Sciatic nerve (tissue), 2 donors: ENCODE results near the gene TEAD2. TPM values are rescaled to one million over a fixed set of nuclear protein-coding genes. Genes with fewer than 3 reads are reported as not detected.
"Not testable (repeated sequence)": the region's sequence is repeated elsewhere in the genome, so short reads cannot be mapped to it uniquely, and the experiment has no call there.

Source experiments
- ATAC-seq: fragments of 200-7000 bp; cut with Tn5 transposase; one replicate; pipeline ENCODE4 v1.9.1; 2020; ENCODE audit warnings: mild to moderate bottlenecking, moderate library complexity
- DNase-seq: peaks from one replicate; pipeline ENCODE4 v3.0.0-alpha.2; 2020; ENCODE audit warnings: low spot score
- intact Hi-C: fragments of 100-400 bp; cut with DNase I; formaldehyde crosslinking; loops from one replicate; pipeline ENCODE4 v1.14.2; 2022
- total RNA-seq: library from RNA; stranded (reverse); fragmentation: NEBNext Ultra II Directional; extraction: Animal tissue kit (Norgen Biotek cat#: 25700); gene quantifications from one replicate; pipeline ENCODE4 v1.2.1, GENCODE V29; 2021
- donor health status: DM: no; HTN: no; CAD: no.
- donor health status: DM: no; HTN: no; CAD: no.

TEAD2 gene
- total RNA-seq, 1 donor from 2014 or later: 33.0 TPM

DNA sequence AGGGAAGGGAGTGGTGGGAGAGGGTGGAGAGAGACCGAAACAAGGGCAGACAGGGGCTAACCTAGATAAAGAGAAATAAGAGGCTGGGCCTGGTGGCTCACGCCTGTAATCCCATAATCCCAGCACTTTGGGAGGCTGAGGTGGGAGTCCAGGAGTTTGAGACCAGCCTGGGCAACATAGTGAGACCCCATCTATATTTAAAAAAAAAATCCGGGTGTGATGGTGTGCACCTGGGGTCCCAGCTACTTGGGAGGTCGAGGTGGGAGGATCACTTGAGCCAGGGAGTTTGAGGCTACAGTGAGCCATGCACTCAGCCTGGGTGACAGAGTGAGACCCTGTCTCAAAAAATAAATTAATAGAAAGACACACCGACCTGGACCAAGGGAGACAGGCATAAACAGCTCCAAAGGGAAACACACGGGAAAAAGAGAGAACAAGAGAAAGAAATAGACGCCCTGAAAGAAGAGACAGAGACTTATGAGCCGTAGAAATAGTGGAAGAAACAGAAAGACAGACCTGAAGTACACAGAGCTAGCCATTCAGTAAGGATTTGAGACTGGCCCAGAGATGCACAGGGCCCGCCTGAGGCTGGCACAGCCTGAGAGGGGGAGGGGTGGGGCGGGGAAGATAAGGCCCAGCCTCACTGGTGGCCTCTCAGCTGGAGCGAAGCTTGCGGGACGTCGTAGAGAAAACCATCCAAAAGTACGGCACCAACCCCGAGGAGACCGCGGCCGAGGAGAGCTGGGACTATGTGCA is 24.8 kb downstream of the TEAD2 start:
- intact Hi-C loops: no loop called here
- ATAC-seq (no peak), DNase-seq (no peak)

DNA sequence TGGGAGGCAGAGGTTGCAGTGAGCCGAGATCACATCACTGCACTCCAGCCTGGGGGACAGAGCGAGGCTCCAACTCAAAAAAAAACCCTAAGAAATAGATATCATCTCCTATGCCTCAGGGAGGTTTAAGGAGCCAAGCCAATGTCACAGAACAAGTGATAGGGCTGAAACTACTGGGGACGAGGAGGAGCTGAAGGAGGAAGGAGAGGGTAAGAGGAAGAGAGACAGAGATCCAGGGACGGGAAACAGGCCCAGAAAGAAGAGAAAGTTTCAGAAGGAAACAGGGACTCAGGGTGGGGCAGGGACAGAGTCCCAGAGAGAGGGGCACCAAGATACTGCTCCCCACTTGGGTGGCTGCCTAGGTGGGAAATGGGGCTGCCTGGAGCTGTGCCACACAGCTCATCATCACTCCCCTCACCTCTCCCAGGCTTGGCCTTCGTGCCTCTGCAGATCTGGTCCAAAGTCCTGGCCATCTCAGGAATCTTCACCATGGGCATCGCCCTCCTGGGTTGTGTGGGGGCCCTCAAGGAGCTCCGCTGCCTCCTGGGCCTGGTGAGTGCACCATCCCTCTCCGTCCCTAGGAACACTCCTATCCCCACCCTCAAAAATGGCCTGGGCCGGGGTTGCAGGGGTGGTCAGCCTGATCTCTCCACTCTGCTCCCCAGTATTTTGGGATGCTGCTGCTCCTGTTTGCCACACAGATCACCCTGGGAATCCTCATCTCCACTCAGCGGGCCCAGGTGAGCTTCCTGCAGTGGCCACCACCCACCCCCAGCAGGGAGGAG is 25.5 kb downstream of the TEAD2 start:
- no peak for ATAC-seq
- intact Hi-C loops: no loop called here
- peak; percentile 50 for DNase-seq

DNA sequence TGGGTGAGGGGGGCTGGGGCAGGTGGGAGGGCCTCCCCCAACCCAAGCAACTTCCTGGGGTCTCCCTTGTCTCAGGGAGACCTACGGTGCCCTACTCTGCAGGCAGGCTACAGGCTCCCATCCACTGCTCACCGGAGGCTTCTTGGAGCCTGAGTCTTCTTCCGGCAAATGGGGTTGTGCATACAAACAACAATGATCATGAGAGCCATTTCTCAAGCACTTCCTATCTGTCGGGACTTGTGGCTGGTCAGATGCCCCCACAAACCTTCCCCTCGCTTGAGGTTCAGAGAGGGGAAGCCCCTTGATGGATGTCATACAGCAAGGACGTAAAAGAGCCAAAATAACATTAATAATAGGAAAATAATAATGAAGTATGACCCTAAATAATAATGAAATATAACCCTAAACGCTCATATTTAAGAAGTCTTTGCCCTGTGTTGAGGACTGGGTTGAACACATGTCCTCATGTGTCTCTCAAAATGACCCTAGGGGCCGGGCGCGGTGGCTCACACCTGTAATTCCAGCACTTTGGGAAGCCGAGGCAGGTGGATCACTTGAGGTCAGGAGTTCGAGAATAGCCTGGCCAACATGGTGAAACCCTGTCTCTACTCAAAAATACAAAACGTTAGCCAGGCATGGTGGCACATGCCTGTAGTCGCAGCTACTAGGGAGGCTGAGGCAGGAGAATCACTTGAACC is 26.3 kb downstream of the TEAD2 start:
- ATAC-seq (no peak), DNase-seq (peak; percentile 42)
- intact Hi-C loops: no loop called here

DNA sequence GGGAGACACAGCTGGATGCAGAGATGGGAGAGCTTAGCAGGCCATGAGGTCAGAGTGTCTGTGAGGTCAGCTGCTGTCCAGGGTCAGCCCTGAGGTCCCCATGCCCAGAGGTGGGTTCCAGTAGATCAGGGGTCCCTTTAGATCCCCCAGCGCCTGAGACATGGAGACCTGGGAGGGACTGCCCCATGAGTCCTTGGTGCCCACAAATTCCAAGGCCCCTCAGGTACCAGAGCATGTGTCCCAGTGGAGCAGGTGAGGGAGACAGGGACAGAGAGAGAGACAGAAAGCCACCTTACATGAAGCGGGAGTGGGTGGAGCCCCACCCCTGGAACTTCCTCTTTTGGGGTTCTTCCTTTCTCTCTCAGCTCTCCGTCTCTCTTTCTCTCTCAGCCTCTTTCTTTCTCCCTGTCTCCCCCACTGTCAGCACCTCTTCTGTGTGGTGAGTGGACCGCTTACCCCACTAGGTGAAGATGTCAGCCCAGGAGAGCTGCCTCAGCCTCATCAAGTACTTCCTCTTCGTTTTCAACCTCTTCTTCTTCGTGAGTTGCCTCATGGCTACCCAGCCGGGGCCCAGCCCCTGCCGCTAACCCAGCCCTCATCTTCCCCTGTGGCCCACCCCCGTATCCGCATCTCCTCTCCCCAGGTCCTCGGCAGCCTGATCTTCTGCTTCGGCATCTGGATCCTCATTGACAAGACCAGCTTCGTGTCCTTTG is 27.0 kb downstream of the TEAD2 start, which contains the start of gene CD37:
CD37 (plus strand) TSS at position 336 of the 713 bp plus-strand sequence; CDS start at position 471, 135 bp downstream.
- DNase-seq: peak; percentile 55
- intact Hi-C loops: no loop called here
- ATAC-seq: no peak

DNA sequence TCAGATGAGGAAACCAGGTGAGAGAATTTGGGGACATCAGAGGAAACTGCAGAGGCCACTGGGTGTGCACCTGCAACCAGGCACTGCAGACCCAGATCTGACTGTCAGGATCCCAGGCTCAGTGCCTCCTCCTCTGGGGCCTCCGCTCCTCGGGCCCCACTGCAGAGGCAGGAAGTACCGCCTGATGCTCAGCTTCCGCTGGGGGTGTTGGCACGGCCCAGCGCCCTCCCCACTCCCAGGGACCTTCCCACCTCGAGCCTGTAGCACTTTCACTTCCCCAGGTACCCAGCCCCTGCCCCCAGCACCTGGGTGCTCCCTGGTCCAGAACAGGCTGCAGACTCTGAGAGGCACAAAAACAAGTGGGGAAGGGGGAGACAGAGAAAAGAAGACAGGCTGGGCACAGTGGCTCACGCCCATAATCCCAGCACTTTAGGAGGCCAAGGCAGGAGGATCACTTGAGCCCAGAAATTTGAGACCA is 28.4 kb downstream of the TEAD2 start:
- peak; percentile 59 for DNase-seq
- intact Hi-C loops: no loop called here
- no peak for ATAC-seq

DNA sequence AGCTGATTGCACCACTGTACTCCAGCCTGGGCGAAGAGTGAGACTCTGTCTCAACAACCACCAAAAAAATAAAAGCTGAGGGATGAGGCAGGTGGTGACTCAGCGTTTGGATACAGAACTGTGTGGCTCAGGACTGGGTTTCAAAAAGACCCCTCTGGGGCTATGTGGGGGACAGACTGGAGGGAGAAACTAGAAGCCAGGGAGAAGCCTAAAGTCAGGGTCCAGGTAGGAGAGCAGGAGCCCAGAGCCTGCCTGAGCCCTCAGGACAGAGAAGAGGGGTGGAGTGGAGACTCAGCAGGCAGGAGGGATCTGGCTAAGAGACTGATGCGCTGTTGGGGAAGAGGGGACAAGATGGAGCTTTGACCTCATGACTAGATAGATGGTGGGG is 28.8 kb downstream of the TEAD2 start:
- intact Hi-C loops: no loop called here
- no peak for DNase-seq

DNA sequence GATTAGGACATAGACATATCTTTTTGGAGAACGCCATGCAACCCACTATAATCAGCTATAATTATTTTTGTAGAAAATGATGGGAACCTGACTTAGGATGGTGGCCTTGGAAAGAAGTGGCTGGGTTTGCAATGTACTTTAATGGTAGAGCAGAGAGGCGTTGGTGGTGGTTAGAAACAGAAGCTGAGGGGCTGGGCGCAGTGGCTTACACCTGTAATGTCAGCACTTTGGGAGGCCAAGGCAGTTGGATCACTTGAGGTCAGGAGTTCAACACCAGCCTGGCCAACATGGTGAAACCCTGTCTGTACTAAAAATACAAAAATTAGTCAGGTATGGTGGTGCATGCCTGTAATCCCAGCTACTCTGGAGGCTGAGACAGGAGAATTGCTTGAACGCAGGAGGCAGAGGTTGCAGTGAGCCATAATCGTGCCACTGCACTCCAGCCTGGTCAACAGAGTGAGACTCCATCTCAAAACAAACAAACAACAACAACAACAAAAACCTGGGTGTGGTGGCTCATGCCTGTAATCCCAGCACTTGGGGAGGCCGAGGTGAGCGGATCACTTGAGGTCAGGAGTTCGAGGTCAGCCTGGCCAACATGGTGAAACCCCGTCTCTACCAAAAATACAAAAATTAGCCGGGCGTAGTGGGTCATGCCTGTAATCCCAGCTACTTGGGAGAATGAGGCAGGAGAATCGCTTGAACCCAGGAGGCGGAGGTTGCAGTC is 29.4 kb downstream of the TEAD2 start:
- intact Hi-C loops, ATAC-seq: not testable (repeated sequence)
- DNase-seq: peak; percentile 31

More for the DNA sequence above, 28.8 kb downstream of the TEAD2 start:
- ATAC-seq: no peak

DNA sequence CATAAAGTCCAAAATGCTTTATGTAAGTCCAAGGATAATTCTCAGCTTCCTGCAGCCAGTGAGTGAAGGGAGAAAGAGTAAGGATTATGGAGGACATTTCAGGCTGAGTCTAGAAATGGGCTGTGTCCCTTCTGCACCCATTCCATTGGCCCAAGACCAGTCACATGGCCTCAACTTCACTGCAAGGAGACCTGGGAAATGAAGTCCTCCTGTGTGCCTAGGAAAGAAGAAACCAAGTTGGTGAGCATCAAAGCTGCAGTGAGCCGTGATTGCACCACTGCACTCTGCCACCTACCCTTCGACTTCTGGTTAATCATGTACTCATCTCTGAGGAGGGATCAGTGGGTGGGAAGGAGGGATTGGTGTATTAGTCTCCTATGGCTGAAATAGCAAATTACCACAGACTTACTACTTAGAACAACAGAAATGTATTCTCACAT is 30.6 kb downstream of the TEAD2 start:
- peak; percentile 45 for DNase-seq
- intact Hi-C loops: no loop called here
- peak; percentile 63 for ATAC-seq

DNA sequence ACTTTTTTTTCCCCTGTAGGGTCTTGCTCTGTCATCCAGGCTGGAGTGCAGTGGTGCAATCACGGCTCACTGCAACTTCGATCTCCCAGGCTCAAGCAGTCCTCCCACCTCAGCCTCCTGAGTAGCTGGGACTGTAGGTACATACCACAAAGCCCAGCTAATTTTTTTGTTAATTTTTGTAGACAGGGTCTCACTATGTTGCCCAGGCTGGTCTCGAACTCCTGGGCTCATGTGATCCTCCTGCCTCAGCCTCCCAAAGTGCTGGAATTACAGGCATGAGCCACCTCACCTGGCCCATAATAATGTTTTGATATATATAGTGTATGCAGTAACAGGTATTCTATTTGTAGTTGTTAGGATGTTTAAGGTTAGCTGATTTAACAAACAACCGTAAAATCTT is 31.0 kb downstream of the TEAD2 start:
- DNase-seq, intact Hi-C loops, ATAC-seq: not testable (repeated sequence)

DNA sequence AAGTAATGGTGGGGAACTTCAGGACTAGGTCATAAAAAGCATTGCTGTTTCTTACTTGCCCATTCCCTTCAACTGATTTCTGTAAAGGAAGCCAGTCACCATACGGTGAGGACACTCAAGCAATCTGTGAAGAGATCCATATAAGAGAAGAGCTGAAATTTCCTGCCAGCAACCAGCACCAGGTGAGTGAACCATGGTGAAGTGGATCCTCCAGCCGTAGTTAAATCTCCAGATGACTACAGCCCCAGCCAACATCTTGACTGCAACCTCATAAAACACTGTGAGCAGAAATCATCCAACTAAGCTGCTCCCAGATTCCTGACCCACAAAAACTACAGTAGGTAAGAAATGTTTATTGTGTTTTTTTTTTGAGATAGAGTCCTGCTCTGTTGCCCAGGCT is 33.5 kb downstream of the TEAD2 start:
- intact Hi-C loops: no loop called here
- ATAC-seq (no peak), DNase-seq (no peak)

DNA sequence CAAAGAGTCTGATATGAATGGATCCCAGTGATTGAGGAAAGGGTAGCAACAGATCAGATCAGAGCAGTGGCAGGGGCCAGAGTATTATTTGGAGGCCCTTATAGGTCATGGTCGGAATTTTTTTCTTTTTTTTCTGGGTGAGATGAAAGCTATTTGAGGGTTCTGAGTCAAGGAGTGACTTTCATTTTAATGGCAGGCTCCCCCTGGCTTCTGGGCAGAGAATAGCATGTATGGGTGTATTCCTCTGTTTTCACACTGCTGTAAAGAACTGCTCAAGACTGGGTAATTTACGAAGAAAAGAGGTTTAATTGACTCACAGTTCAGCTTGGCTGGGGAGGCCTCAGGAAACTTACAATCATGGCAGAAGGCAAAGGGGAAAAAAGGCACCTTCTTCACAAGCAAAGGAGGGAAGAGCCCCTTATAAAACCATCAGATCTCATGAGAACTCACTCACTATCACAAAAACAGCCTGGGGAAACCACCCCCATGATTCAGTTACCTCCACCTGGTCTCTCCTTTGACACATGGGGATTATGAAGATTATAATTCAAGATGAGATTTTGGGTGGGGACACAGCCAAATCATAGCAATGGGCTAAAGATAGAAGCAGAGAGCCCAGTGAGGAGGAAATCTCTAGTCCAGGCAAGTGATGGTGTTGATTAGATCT is 34.2 kb downstream of the TEAD2 start:
- no peak for DNase-seq

DNA sequence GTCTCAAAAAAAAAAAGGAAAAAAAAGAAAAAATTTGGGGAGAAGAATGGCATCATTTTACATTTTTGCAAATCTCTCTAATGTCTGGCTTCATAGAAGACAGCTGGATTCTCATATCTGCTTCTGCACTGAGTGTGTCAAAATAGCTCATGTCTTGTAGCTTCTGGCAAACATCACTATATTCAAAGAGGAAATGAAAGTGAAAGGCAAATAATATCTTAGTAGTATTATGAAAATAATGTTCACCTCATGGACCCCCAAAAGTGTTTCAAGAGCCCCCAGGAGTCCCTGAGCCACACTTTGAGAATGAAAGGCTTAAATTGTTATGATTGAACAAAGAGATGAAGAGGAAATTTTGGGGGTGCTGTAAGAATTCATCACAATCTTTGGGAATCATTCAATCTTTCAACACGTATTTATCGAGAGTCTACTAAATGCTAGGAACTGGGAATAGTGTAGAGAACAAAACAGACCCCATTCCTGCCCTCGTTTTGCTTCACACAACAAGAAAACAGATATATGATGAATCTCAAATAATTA is 36.0 kb downstream of the TEAD2 start:
- ATAC-seq: no peak
- intact Hi-C loops: no loop called here
- DNase-seq: no peak

More for the DNA sequence above, 34.2 kb downstream of the TEAD2 start:
- intact Hi-C loops: no loop called here
- no peak for ATAC-seq

DNA sequence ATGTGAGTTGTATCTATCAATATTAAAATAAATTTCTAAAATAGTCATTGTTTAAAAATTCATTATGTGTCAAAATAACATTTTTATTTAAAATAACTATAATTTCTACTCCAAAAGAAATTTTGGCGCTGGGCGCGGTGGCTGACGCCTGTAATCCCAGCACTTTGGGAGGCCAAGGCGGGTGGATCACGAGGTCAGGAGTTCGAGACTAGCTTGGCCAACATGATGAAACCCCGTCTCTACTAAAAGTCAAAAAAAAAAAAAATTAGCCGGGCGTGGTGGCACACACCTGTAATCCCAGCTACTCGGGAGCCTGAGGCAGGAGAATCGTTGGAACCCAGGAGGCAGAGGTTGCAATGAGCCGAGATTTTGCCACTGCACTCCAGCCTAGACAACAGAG is 36.5 kb downstream of the TEAD2 start:
- DNase-seq, intact Hi-C loops: not testable (repeated sequence)

DNA sequence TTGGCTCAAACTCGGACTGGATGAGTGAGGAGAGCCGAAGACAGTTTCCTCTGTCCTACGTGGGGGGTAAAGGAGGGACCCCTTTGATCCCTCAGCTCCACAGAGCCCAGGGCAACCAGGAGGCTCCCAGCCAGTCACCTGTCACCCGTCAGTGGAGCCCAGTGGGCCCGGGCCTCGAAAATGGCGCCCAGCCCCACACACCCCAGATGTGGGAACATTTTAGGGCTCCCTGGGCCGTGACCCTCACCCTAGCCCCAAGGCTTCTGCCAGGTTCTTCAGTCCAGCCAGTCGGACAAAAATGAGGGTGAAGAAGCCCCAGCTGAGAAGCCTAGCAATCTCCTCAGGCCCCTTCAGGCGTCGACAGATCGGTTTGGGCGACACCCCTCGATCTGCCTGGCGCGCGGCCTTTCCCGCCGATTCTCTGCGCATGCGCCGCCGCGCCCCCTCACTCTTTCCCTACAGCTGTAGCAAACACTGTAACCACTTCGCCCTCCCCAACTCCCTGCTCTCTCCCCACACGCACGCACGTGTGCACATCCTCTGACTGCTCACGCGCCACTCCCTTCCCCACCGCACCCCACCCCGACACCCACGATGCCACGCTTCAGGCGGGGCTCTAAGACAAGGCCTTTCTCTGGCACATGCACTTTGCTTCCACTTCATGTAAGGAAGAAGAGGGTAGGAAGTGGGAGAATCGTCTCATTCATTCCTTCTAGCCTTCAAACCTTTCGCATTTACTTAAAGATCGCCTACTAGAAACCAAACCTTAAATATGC is 37.2 kb downstream of the TEAD2 start, which contains the start of gene SLC6A16:
SLC6A16 (minus strand) TSS at position 391 of the 776 bp plus-strand sequence. CDS start 13,844 bp downstream, outside the sequence.
- ATAC-seq (no peak), DNase-seq (no peak)
- intact Hi-C loops: no loop called here

More for the DNA sequence above, 36.5 kb downstream of the TEAD2 start:
- ATAC-seq: not testable (repeated sequence)

DNA sequence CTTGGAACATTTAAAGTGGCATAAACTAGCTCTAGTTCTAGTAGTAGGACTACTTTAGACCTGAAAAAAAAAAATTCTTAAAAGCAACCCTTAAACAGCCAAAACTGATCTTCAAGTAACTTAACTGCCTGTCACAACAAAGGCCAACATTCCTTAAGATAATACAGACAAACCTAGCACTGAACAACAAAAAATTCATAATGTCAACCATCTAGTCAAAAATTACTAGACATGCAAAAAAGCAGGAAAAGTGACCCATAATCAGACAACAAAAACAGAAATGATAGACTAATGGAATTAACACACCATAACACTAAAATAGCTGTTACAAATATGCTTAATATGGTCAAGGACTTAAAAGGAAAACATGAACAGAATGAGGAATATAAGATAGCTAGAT is 43.9 kb downstream of the TEAD2 start:
- no peak for DNase-seq
- intact Hi-C loops: no loop called here
- no peak for ATAC-seq

DNA sequence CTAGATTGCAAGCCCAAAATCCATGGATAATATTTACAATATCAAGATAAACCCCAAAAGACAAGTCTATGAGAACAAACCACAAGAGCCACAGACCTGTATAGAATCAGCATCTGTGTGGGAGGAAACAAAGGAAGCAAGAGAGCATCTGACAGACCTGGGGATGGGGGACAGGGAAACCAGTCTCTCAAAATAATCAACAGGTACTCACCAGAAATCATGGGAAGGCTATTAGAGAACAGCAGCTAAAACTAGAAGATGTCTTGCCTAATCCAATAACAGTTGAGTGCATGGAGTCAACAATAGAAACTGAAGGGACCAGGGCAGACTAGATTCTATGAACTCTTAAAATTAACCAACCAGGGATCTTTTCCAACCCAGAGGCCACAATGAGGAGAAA is 45.9 kb downstream of the TEAD2 start:
- intact Hi-C loops: no loop called here
- no peak for ATAC-seq

More for the DNA sequence above, 45.9 kb downstream of the TEAD2 start:
- DNase-seq: no peak
